A549 treated with ZK216348 at 1 μM for 4 hours (cell line): ENCODE data around the gene MYCBPAP. TPM values are rescaled to one million over a fixed set of nuclear protein-coding genes. Genes with fewer than 3 reads are reported as not detected.

Experiments used
- total RNA-seq: library from RNA; stranded (reverse); fragments of 200-300 nt; extraction: Qiagen RNA extraction; gene quantifications from 5 replicates; pipeline ENCODE4 v1.2.3, GENCODE V29; 2022; ENCODE audit warnings: low read depth

The MYCBPAP gene
- total RNA-seq = 0.08 to 1.1 TPM (median 0.53 TPM) in 5 replicates

DNA sequence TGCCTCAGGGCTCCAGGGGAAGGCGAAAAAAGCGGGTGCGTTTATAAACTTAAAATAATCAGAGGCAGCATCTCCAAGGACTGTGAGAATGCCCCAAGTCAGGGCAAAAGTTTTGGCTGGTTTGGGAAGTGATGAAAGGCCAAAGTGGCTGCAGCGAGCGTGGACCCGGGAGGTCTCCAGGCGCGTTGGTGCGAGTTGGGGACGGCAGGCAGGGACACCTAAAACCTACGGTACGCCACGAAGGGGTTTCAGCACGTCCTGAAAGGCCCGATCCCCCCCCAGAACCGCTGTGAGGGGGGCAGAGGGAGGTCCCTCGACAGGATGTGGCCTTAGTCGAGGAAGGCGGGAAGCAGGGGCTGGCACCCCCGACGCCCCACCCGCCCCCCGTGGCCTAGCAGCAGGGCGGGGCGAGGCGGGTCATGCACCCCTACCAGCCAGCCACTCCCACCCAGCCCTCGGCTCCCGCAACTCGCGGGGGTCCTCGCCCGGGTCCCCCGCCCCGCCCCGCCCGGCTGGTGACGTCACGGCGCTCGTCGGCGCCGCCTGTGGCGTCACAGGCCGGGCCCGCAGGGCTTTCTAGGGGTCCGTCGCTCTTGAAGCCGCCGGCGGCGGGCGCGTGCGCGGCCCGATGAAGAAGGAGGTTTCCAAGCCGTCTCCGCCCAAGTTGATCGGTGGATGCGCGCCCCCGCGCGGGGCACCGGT is at the start of gene MYCBPAP:
MYCBPAP (plus strand) TSS at position 569 of the 702 bp plus-strand sequence. CDS start 236 bp downstream, outside the sequence.

DNA sequence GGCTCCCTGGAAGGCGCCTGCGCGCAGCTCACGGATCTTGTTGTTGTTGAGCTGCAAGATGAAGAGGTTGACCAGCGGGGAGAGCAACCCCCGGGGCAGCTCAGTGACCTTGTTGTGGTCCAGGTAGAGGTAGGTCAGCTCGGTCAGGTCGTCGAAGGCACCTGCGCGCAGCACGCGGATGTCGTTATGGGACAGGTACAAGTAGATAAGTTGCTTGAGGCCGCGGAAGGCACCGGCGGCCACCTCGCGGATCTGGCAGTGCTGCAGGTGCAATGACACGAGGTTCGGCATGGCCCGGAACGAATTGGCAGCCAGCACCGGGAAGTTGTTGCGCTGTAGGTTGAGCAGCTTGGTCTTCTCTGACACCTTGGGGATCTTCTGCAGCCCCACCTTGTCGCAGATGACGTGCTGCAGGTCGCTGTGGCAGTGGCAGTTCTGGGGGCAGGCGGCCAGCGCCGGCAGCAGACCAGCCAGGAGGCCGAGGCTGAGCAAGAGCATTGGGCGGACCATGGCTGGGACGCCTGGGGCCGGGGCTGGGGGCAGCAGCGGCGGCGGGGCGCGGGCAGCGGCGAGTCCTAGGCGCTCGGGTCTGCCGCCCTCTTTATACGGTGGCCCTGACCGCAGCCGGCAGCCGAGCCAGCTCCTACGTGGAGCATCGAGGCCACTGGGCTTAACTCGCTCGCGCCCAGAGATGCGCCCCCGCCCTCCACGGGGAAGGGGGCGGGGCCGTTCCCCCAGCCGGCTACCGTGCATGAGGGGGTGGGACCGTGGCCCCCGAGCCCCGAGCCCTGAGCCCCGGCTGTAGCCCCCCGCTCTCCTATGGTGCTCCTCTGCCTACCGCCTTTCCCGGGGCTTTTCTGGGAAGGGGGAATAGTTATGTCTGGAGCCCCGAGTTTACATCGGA is 39.7 kb upstream of the MYCBPAP start, which contains the start of gene CHAD:
CHAD (minus strand) TSS at position 577 of the 904 bp plus-strand sequence; CDS start at position 510, 67 bp downstream.

GRCh38 chr17:50478391-50479381 is 29.6 kb upstream of the MYCBPAP start, which contains the start of gene RSAD1:
RSAD1 (plus strand) TSS chr17:50478860; CDS start chr17:50478885, 25 bp downstream.

DNA sequence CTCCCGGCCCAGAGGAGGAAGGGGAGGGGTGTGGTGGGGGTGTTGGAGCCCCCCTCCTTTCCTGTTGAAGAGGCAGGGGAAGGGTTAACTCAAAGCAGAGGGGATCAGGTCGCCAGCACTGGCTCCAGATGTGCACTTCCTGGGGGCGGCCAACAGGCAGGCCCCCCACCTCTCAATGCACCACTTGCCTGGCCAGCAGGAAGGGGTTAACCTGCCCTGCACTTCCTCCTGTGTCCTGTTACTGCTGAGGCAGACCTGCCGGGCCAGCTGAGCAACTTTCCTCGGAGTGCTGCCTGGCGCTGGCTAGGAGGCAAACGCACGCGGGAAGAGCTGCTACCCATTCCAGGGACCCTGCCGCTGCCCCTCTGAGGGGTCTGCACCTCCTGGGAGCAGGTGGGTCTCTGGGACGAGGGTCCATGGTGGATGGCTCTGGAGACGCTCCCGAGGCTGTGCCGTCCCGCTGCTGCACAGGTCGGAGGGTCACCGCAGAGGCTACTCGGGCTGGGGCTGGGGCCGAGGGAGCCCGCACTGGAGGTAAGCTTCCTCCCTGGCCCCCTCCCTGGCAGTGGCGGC is 24.3 kb downstream of the MYCBPAP start, which contains the start of gene EPN3:
EPN3 (plus strand) TSS at position 284 of the 573 bp plus-strand sequence. CDS start 3,822 bp downstream, outside the sequence.

GRCh38 chr17:50547035-50547735 is 38.9 kb downstream of the MYCBPAP start, which contains the start of gene SPATA20:
SPATA20 (plus strand) TSS chr17:50547174; CDS start chr17:50547209, 35 bp downstream.

DNA sequence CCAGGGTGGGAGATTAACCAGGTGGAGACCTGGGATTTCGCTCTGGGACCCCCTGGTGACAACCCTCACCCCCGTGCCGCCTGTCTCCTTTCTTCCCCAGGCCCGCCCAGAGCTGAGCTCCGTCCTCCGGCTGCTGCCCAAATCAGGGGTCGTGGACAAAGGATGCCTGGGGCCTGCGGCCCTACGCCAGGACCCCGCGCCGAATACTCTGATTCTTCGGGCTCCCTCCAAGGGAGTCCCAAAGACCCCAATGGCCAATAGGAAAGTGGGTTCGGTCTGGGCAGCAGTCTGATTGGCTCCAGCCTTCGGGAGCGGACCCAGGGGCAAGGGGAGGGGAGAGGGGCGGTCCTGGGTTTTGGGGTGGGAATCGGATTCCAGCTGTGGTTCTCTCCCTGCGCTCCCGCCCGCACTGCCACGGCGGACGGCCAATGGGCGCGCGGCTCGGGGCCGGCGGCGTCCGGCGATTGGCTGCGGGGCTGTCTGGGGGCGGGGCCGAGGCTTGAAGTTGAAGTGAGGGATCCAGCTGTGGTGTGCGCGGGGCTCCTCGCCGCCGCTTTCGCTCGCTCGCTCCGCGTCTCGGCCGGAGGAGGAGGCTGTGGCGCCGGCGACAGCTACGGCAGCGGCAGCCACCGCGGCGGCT is 52.1 kb downstream of the MYCBPAP start, which contains the start of gene CACNA1G:
CACNA1G (plus strand) TSS at position 531 of the 640 bp plus-strand sequence. CDS start 745 bp downstream, outside the sequence.

Other genes with a start within 250 kb of the MYCBPAP start
- 18.3 to 24.2 TPM (median 20.8 TPM) in 5 replicates for gene TMEM92, start 234.0 kb upstream of the MYCBPAP start, total RNA-seq
- 14.3 to 25.7 TPM (median 23.4 TPM) in 5 replicates for gene XYLT2, start 162.3 kb upstream of the MYCBPAP start, total RNA-seq
- gene MRPL27, start 135.3 kb upstream of the MYCBPAP start, total RNA-seq = 135 to 161 TPM (median 145 TPM) in 5 replicates
- gene EME1, start 135.2 kb upstream of the MYCBPAP start, total RNA-seq = 14.1 to 17.0 TPM (median 15.3 TPM) in 5 replicates
- 228 to 243 TPM (median 236 TPM) in 5 replicates for gene LRRC59, start 110.9 kb upstream of the MYCBPAP start, total RNA-seq
- gene ACSF2, start 82.2 kb upstream of the MYCBPAP start, total RNA-seq = 11.3 to 16.0 TPM (median 13.0 TPM) in 5 replicates
- not detected in 5 replicates for gene CHAD, start 39.6 kb upstream of the MYCBPAP start, total RNA-seq
- 25.1 to 38.8 TPM (median 35.6 TPM) in 5 replicates for gene RSAD1, start 29.6 kb upstream of the MYCBPAP start, total RNA-seq
- 0.16 to 0.28 TPM (median 0.20 TPM) in 4 of 5 replicates, not detected in the other for gene EPN3, start 24.3 kb downstream of the MYCBPAP start, total RNA-seq
- 53.1 to 95.8 TPM (median 80.4 TPM) in 5 replicates for gene SPATA20, start 38.7 kb downstream of the MYCBPAP start, total RNA-seq
- 1.9 to 5.0 TPM (median 4.9 TPM) in 5 replicates for gene CACNA1G, start 52.3 kb downstream of the MYCBPAP start, total RNA-seq
- gene ABCC3, start 126.4 kb downstream of the MYCBPAP start, total RNA-seq = 97.9 to 174 TPM (median 149 TPM) in 5 replicates
- gene ANKRD40, start 199.5 kb downstream of the MYCBPAP start, total RNA-seq = 41.4 to 53.6 TPM (median 47.0 TPM) in 5 replicates
- 77.3 to 174 TPM (median 89.9 TPM) in 5 replicates for gene LUC7L3, start 211.2 kb downstream of the MYCBPAP start, total RNA-seq